ENCODE results near the gene ACTL7B. TPM values are rescaled to one million over a fixed set of nuclear protein-coding genes. Genes with fewer than 3 reads are reported as not detected.

The ACTL7B gene
- total and polyA plus RNA-seq, 2 of the 8 experiments (the other 6 are each of a cell fraction or from before 2014, with no cell fraction given), result not detected

DNA sequence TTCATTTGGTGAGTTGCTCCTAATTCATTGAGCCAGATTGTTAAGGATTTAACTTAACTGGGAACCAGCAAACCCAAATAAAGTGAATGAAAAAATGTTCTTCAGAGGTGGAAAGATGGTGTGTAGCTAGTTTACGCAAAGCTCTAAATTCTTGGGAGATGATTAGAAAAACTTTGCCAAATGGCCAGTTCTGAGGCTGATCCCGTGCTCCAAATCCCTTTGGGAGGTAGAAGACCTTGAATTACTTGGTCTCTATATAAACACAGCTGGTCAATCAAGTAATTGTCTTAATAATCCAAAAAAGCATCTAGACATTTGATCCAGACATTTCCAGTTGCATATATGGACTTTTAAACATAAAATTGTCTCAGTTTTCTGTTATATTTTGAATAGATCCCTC is 11.4 kb downstream of the ACTL7B start:
- no peak overlapping the region for H4K8ac ChIP-seq (ENCODE audit: extremely low read depth, insufficient read depth, low read length)
- no peak overlapping the region for H3K9ac ChIP-seq (replicated peaks in 1 of 4; ENCODE audit: extremely low read depth in 1 of 4, low read depth in 3 of 4, low read length in 3 of 4)
- no peak overlapping the region for H3K56ac ChIP-seq (replicated peaks; ENCODE audit: insufficient read length, low read depth, low read length)
- no peaks in the 10 kb centered on the region for H3K4me1 ChIP-seq (replicated peaks in 1 of 4; ENCODE audit: control insufficient read depth in 3 of 4, insufficient read depth in 4 of 4, low read length in 3 of 4)
- H4K20me1 ChIP-seq (replicated peaks in 1 of 2; ENCODE audit: control insufficient read depth in 1 of 2, insufficient read depth in 2 of 2, low read length in 2 of 2), result no peaks in the 10 kb centered on the region
- DNase-seq (ENCODE audit: low read depth in 1 of 2, low spot score in 2 of 2), result no peak
- H2AFZ ChIP-seq (ENCODE audit: low read length), result no peak overlapping the region
- no peaks in the 10 kb centered on the region for H3K36me3 ChIP-seq (ENCODE audit: control insufficient read depth in 2 of 4, insufficient read depth in 4 of 4, low read length in 3 of 4)
- H4K5ac ChIP-seq (ENCODE audit: insufficient read length, low read depth, low read length), result no peak overlapping the region
- no peak overlapping the region for H3K14ac ChIP-seq (ENCODE audit: insufficient read length)
- 92% methylated on average over 2 of the region's 2 CpGs; no CpG with 5 or more reads in 1 of the 2 experiments for WGBS, 2 experiments (ENCODE audit: extremely low coverage in 1 of 2, insufficient coverage in 1 of 2, insufficient read length in 1 of 2, insufficient replicate concordance in 2 of 2, low coverage in 1 of 2, low lambda C conversion rate in 2 of 2, missing lambda C conversion rate in 1 of 2)
- H2BK5ac ChIP-seq (ENCODE audit: low read depth, low read length), result no peak overlapping the region
- H3K4me2 ChIP-seq (ENCODE audit: insufficient read depth in 1 of 2, low read depth in 2 of 2, low read length in 2 of 2), result no peak overlapping the region
- ChIA-PET CTCF (ENCODE audit: partially characterized antibody) (interaction anchor here (0.6 to 1.5 kb wide), 3 partner anchors 9 to 1416 kb away, joined by 3 to 6 read pairs (median 4); no protein-coding TSS in a partner anchor), POLR2A (ENCODE audit: partially characterized antibody) (no interaction called here)
- H2BK12ac ChIP-seq (ENCODE audit: low read depth, low read length), result no peak overlapping the region
- H3K23me2 ChIP-seq (ENCODE audit: low read depth, low read length), result no peaks in the 10 kb centered on the region
- H3K18ac ChIP-seq (ENCODE audit: extremely low read depth, low read length), result no peak overlapping the region
- no peak for FAIRE-seq
- H2BK120ac ChIP-seq (replicated peaks; ENCODE audit: low read depth, low read length), result no peak overlapping the region
- no peaks in the 10 kb centered on the region for H3K27me3 ChIP-seq (replicated peaks in 1 of 4; ENCODE audit: control insufficient read depth in 3 of 4, extremely low read depth in 1 of 4, insufficient read depth in 3 of 4, low read length in 3 of 4)
- no peak overlapping the region for H2AK5ac ChIP-seq (ENCODE audit: low read depth, low read length)
- no peaks in the 10 kb centered on the region for H3K79me2 ChIP-seq (ENCODE audit: control insufficient read depth in 1 of 2, insufficient read depth in 2 of 2, low read length in 2 of 2)
- H3K23ac ChIP-seq (ENCODE audit: insufficient read length), result no peak overlapping the region
- no peak overlapping the region for H3K27ac ChIP-seq (ENCODE audit: low read depth, low read length)
- no peak for TF ChIP-seq CTBP2 (IDR thresholded peaks at IDR 0.05; ENCODE audit: borderline replicate concordance, insufficient read depth, insufficient read length, low read length)
- no peak for TF ChIP-seq CBX8 (IDR thresholded peaks at IDR 0.05; ENCODE audit: borderline replicate concordance, low read depth, low read length)
- no peak for TF ChIP-seq CHD2 (IDR thresholded peaks at IDR 0.05; ENCODE audit: low read length)
- H4K91ac ChIP-seq (replicated peaks; ENCODE audit: insufficient read length, low read length), result no peak overlapping the region
- no peak overlapping the region for H3K4me3 ChIP-seq (ENCODE audit: extremely low read depth in 1 of 4, insufficient read depth in 2 of 4, low read depth in 3 of 4, low read length in 4 of 4)
- H3K4ac ChIP-seq (replicated peaks; ENCODE audit: insufficient read length, low read depth, low read length), result no peak overlapping the region
- H3K79me1 ChIP-seq (ENCODE audit: low read depth, low read length), result no peaks in the 10 kb centered on the region
- H3K9me3 ChIP-seq (ENCODE audit: insufficient read depth in 2 of 2, low read depth in 1 of 2, low read length in 1 of 2), result peaks cover 0 to 3% of the 10 kb centered on the region in 2 experiments; a peak in 1 of 4 replicates
- no peak overlapping the region for H2BK20ac ChIP-seq (ENCODE audit: low read length)
- H2BK15ac ChIP-seq (ENCODE audit: low read length), result no peak overlapping the region
